Eye (tissue), 1 donor: ENCODE measurements around the gene CEACAM8.
"Not testable (repeated sequence)": the region's sequence is repeated elsewhere in the genome, so short reads cannot be mapped to it uniquely, and the experiment has no call there.

Experiments used
- DNase-seq: peaks from one replicate; pipeline ENCODE4 v3.0.0-alpha.2; 2015

Gene CEACAM8

GRCh38 chr19:42540071-42540553 is 54.6 kb downstream of the CEACAM8 start:
- DNase-seq, result peak; percentile 34

- DNase-seq, result no peak
These were observed 55.6 kb downstream of the CEACAM8 start for GRCh38 chr19:42538841-42539709.

GRCh38 chr19:42535276-42535675 is 59.4 kb downstream of the CEACAM8 start:
- DNase-seq, result not testable (repeated sequence)

GRCh38 chr19:42534391-42534790 is 60.3 kb downstream of the CEACAM8 start:
- DNase-seq, result no peak

- DNase-seq, result no peak
These were observed 61.8 kb downstream of the CEACAM8 start for GRCh38 chr19:42532891-42533290.

- DNase-seq, result no peak
These were observed 63.4 kb downstream of the CEACAM8 start for GRCh38 chr19:42531313-42531712.
